Karpas-422 (cell line): ENCODE results near the gene MTHFD1. TPM values are rescaled to one million over a fixed set of nuclear protein-coding genes. Genes with fewer than 3 reads are reported as not detected.

Experiments
- DNase-seq: peaks from one replicate; pipeline ENCODE4 v3.0.0-alpha.2; 2015
- H2AFZ ChIP-seq: fragments of 200-600 bp; sonication (generic); 2 replicates; pipeline ENCODE4 v1.6.1; 2014; ENCODE audit warnings: antibody characterized with exemption, low read length, mixed read lengths
- H3K27ac ChIP-seq: fragments of 200-600 bp; sonication (generic); 2 replicates; pipeline ENCODE4 v1.5.1; 2014; ENCODE audit warnings: mild to moderate bottlenecking, low read length, moderate library complexity
- H3K27me3 ChIP-seq: fragments of 200-600 bp; sonication (generic); 2 replicates; pipeline ENCODE4 v1.6.1; 2014; ENCODE audit warnings: low read length, mixed read lengths
- H3K36me3 ChIP-seq: fragments of 200-600 bp; sonication (generic); 2 replicates; pipeline ENCODE4 v1.6.1; 2014; ENCODE audit warnings: low read length, mixed read lengths; ENCODE audit not compliant: insufficient read depth
- H3K4me1 ChIP-seq: fragments of 200-600 bp; sonication (generic); 2 replicates; pipeline ENCODE4 v1.6.1; 2014; ENCODE audit warnings: mild to moderate bottlenecking, low read length, mixed read lengths
- H3K4me2 ChIP-seq: fragments of 200-600 bp; sonication (generic); 2 replicates; pipeline ENCODE4 v1.6.1; 2014; ENCODE audit warnings: low read length, low read depth, mild to moderate bottlenecking; ENCODE audit not compliant: poor library complexity, severe bottlenecking
- H3K4me3 ChIP-seq: fragments of 200-600 bp; sonication (generic); 2 replicates; pipeline ENCODE4 v1.5.1; 2014; ENCODE audit warnings: mild to moderate bottlenecking, antibody characterized with exemption, low read length, mixed read lengths
- H3K79me2 ChIP-seq: fragments of 200-600 bp; sonication (generic); 2 replicates; pipeline ENCODE4 v1.6.1; 2014; ENCODE audit warnings: mild to moderate bottlenecking, low read length, mixed read lengths
- H3K9ac ChIP-seq: fragments of 200-600 bp; sonication (generic); 2 replicates; pipeline ENCODE4 v1.6.0; 2014; ENCODE audit warnings: low read length
- H3K9me2 ChIP-seq: fragments of 200-600 bp; sonication (generic), shearing (Covaris generic); replicated peaks from 2 replicates; pipeline ENCODE4 v1.6.0; 2014; ENCODE audit warnings: mild to moderate bottlenecking, low read length, moderate library complexity; ENCODE audit not compliant: insufficient read depth
- H3K9me3 ChIP-seq: fragments of 300-700, 200-600 bp; sonication (generic); 2 replicates; pipeline ENCODE4 v1.6.1; 2014; ENCODE audit warnings: low read length, mixed read lengths
- H4K20me1 ChIP-seq: fragments of 200-600 bp; sonication (generic); 2 replicates; pipeline ENCODE4 v1.6.1; 2014; ENCODE audit warnings: mild to moderate bottlenecking, antibody characterized with exemption, low read length, low read depth; ENCODE audit not compliant: insufficient read depth
- total RNA-seq: library from RNA; depleted of rRNA; stranded (reverse); fragments of >200 nt; shearing (Covaris generic); gene quantifications from 2 replicates; pipeline ENCODE4 v1.2.3, GENCODE V29; 2014; ENCODE audit warnings: low replicate concordance

The MTHFD1 gene
- total RNA-seq, 1 experiment from 2014 or later = 59.7 TPM

DNA sequence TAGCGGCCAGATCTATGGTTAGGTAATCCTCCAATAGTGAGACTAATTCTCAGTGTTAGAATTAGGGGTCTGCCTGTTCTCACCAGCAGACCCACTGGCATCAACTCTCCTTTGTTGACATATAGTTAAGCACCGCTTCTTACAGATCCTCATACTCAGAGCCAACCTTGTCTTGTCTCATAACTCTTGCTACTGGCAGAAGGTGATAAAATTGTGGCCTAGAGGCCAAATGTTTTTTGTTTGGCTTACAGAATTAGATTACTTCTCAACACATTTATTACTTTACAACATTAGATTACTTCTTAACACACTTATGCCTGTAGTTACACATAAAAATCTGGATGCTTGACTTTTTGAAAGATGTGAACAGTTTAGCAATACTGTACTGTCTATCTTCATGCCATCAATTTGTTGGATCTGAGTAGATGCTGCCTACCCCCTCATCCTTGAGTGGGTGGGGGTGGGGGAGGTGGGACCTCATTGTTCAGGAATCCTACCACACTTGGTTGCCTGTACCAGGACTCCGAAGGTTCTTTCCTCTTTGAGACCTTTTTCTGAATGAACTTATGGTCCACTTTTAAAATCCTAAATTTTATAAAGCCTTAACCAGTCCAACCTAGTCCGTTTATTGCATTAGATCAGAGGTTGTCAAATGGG is 7.0 kb downstream of the MTHFD1 start:
- no peak overlapping the region for H2AFZ ChIP-seq
- H3K9ac ChIP-seq = no peak overlapping the region
- peaks cover 35% of the 10 kb centered on the region for H3K36me3 ChIP-seq
- no peaks in the 10 kb centered on the region for H3K9me2 ChIP-seq
- peaks cover 28% of the 10 kb centered on the region for H3K4me1 ChIP-seq
- no peak overlapping the region for H3K4me2 ChIP-seq
- peaks cover 5% of the 10 kb centered on the region; the same call in 1 of the 2 replicates for H4K20me1 ChIP-seq
- H3K79me2 ChIP-seq = peaks cover 96% of the 10 kb centered on the region
- no peaks in the 10 kb centered on the region for H3K9me3 ChIP-seq
- no peak overlapping the region for H3K4me3 ChIP-seq
- no peak overlapping the region for H3K27ac ChIP-seq
- no peak for DNase-seq
- H3K27me3 ChIP-seq = no peaks in the 10 kb centered on the region

DNA sequence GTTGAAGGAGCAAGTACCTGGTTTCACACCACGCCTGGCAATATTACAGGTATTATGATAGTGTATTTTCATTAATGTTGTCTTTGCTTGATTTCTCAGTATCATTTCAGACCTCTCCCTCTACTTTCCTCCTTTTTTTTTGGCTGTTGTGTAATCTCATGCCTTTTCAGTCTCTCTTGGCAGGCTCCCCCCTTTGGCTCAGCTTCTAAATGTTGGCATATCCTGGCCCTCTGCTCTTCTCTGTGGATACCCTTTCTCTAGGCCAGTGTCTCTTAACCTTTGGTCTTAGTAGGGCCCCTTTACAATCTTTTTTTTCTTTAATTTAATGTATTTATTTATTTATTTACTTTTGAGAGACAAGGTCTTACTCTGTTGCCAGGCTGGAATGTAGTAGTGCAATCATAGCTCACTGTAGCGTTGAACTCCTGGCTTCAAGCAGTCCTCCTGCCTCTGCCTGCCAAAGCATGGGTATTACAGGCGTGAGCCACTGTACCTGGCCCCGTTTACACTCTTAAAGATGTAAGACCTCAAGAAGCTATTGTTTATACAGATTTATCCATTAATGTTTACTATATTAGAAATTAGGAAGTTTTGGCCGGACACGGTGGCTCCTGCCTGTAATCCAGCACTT is 12.8 kb downstream of the MTHFD1 start:
- Histone ChIP-seq H4K20me1 (no peaks in the 10 kb centered on the region), H2AFZ (no peak overlapping the region), H3K9ac (no peak overlapping the region), H3K9me3 (no peaks in the 10 kb centered on the region), H3K4me3 (no peak overlapping the region), H3K27ac (no peak overlapping the region), H3K36me3 (peaks cover 38% of the 10 kb centered on the region), H3K79me2 (peaks cover 87% of the 10 kb centered on the region), H3K4me2 (no peak overlapping the region), H3K4me1 (no peaks in the 10 kb centered on the region), H3K9me2 (no peaks in the 10 kb centered on the region), H3K27me3 (no peaks in the 10 kb centered on the region)
- DNase-seq = no peak

DNA sequence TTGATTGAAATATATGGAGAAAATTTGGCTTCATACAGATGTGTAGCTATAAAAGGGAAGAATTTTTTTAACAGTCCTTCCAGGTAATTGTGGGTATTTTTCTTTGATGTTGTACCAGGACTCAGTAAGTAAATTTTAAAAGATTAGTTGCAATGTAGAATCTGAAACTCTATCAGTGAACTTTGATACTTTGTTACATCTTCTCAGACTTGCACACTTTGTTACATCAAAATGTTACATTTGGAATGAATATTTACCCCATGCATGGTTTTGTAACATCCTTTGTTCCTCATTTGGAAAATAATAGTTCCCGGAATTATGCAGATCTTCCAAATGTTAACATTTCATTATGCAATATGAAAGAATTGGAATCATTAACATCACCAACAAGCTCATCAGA is 13.8 kb downstream of the MTHFD1 start:
- H2AFZ ChIP-seq = no peak overlapping the region
- H3K9me3 ChIP-seq = no peaks in the 10 kb centered on the region
- no peaks in the 10 kb centered on the region for H4K20me1 ChIP-seq
- H3K4me3 ChIP-seq = no peak overlapping the region
- H3K27ac ChIP-seq = no peak overlapping the region
- H3K36me3 ChIP-seq = peaks cover 44% of the 10 kb centered on the region
- no peak overlapping the region for H3K9ac ChIP-seq
- peaks cover 89% of the 10 kb centered on the region for H3K79me2 ChIP-seq
- DNase-seq = no peak
- 0 out of 2 replicates have a peak, but pooled peaks cover 2% of the 10 kb centered on the region for H3K4me1 ChIP-seq
- H3K27me3 ChIP-seq = no peaks in the 10 kb centered on the region
- H3K9me2 ChIP-seq = no peaks in the 10 kb centered on the region
- H3K4me2 ChIP-seq = no peak overlapping the region

DNA sequence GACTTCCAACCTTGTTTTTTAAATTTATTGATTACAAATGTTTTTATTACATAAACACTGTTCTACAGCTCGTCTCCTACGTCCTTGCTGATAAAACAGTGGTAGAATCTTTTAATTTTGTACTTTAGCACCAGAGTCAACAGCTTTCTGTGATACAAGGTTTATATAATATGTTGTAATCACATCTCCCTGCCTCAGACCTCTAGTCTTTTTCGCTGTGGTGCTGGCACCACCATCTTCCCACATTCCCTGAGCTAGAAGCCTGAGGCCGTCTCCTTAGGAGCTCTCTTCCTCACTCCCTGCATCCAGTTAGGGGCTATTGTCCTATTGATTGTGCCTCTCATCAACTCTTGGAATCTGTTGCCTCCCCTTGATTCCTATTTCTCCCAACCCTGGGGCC is 17.1 kb downstream of the MTHFD1 start:
- Histone ChIP-seq H4K20me1 (no peaks in the 10 kb centered on the region), H3K9me2 (no peaks in the 10 kb centered on the region), H3K9ac (no peak overlapping the region), H3K79me2 (peaks cover 90% of the 10 kb centered on the region), H3K4me3 (no peak overlapping the region), H3K36me3 (peaks cover 60% of the 10 kb centered on the region), H3K9me3 (no peaks in the 10 kb centered on the region), H3K27me3 (no peaks in the 10 kb centered on the region), H3K27ac (no peak overlapping the region), H2AFZ (no peak overlapping the region), H3K4me1 (peaks cover 19% of the 10 kb centered on the region), H3K4me2 (no peak overlapping the region)
- DNase-seq = no peak

DNA sequence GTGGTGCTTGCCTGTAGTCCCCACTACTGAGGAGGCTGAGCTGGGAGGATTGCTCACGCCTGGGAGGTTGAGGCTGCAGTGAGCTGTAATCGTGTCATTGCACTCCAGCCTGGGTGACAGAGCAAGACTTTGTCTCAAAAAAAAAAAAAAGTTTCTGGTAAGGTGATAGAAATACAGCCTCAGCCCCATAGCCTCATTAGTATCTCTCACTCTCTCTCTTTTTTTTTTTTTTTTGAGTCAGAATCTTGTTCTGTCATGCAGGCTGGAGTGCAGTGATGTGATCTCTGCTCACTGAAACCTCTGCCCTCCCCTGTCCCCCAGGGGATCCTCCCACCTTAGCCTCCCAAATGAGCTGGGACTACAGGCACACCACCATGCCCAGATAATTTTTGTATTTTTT is 19.2 kb downstream of the MTHFD1 start:
- Histone ChIP-seq H3K9ac (no peak overlapping the region), H4K20me1 (no peaks in the 10 kb centered on the region), H3K27ac (no peak overlapping the region), H3K79me2 (peaks cover 84% of the 10 kb centered on the region), H2AFZ (no peak overlapping the region), H3K9me3 (no peaks in the 10 kb centered on the region), H3K4me2 (no peak overlapping the region), H3K9me2 (no peaks in the 10 kb centered on the region), H3K4me1 (peaks cover 26% of the 10 kb centered on the region), H3K4me3 (no peak overlapping the region), H3K27me3 (no peaks in the 10 kb centered on the region), H3K36me3 (peaks cover 64% of the 10 kb centered on the region)
- no peak for DNase-seq

DNA sequence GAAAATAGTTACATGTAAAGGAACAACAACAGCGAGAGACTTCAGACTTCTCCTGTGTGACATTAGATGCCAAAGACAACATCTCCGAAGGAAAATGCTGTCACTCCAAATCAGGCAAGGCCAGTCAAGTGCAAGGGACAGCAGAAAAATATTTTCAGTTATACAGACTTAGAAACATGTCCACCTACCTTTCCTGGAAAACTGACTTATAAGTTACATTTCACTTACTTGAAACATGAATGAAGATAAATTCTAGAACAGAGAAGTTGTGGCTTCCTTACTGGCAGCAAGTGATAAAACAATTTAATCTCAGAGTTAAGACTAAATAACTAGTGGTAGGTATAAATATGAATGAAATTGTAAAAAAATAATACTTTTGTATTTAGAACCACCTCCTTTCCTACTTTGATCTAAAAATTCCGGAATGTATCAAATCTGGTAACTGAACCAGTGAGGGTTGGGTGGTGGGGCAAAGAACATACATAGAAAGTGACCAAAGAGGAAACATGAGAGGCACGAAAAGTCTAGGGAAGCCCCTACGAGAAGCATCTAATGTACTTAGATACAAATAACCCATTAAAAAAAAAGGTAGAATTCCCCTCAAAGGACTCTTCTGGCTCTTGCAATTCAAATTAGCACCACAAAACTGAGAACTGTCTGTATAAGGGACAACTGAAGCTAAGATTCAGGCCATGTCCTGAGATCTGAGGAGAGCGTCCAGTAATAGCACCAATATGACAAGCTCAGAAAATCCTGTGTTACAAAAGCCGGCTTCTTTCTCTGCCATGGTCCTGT is 21.2 kb downstream of the MTHFD1 start:
- no peaks in the 10 kb centered on the region for H3K9me2 ChIP-seq
- no peaks in the 10 kb centered on the region for H3K9me3 ChIP-seq
- H3K36me3 ChIP-seq = peaks cover 56% of the 10 kb centered on the region
- peaks cover 66% of the 10 kb centered on the region for H3K79me2 ChIP-seq
- no peaks in the 10 kb centered on the region for H3K27me3 ChIP-seq
- H2AFZ ChIP-seq = no peak overlapping the region
- H3K4me2 ChIP-seq = no peak overlapping the region
- H4K20me1 ChIP-seq = no peaks in the 10 kb centered on the region
- DNase-seq = no peak
- no peak overlapping the region for H3K4me3 ChIP-seq
- no peak overlapping the region for H3K9ac ChIP-seq
- H3K27ac ChIP-seq = peak overlapping the region; percentile 4; the same call in 1 of the 2 replicates
- peaks cover 26% of the 10 kb centered on the region for H3K4me1 ChIP-seq

DNA sequence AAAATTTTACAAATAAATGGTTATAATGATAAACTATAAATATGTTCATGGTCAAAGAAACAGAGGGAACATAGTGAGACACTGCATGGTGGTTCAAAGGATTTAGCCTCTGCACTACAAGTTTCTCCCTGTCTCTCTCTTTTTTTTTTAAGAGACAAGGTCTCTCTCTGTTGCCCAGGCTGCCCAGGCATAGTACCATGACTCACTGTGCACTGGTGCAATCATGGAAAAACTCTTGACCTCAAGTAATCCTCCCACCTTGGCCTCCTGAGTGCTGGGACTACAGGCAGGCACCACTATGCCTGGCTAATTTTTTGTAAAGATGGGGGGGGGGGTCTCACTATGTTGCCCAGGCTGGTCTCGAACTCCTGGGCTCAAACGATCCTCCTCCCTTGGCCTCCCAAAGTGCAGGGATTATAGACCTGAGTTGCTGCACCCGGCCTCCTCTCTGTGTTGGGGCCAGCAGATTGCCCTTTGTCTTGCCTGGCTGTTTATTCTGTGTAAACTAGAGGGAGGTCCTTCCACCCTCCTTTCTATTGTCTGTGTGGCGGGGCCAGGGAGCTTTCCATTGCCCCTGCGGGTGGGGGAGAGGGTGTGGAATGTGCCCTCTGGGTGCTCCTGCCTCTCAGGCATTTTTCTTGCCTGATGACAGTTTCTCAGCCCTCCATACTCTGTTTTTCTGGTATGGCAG is 22.1 kb downstream of the MTHFD1 start:
- H3K36me3 ChIP-seq = peaks cover 51% of the 10 kb centered on the region; the same call in 1 of the 2 replicates

DNA sequence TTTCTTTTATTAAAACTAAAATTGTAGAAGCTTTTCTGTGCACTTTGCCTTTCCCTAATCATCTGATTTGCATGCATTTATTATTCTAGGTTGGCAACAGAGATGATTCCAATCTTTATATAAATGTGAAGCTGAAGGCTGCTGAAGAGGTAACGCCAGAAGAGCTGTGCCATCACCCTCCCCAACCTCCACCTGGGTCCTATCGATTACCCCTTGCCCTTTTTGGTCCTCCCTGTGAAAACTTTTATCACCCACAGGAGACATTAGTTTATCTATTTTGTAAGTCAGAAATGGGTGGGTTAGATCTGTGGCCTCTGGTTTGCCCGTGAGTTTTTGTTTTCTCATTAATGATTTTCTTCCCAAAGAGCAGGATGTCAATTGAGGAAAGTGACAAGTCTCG is 22.8 kb downstream of the MTHFD1 start:
- Histone ChIP-seq H3K4me1 (peaks cover 26% of the 10 kb centered on the region), H3K9ac (no peak overlapping the region), H3K27ac (no peak overlapping the region), H3K79me2 (peaks cover 52% of the 10 kb centered on the region), H3K36me3 (peaks cover 54% of the 10 kb centered on the region; the same call in 1 of the 2 replicates), H3K4me3 (no peak overlapping the region), H3K9me2 (no peaks in the 10 kb centered on the region), H3K9me3 (no peaks in the 10 kb centered on the region), H2AFZ (no peak overlapping the region), H3K27me3 (no peaks in the 10 kb centered on the region), H4K20me1 (no peaks in the 10 kb centered on the region), H3K4me2 (no peak overlapping the region)
- no peak for DNase-seq

More for the DNA sequence above, 22.1 kb downstream of the MTHFD1 start:
- H3K4me1 ChIP-seq = peaks cover 26% of the 10 kb centered on the region
- H3K79me2 ChIP-seq = peaks cover 57% of the 10 kb centered on the region
- H2AFZ ChIP-seq = no peak overlapping the region
- H3K27ac ChIP-seq = no peak overlapping the region
- H3K4me3 ChIP-seq = no peak overlapping the region
- no peak overlapping the region for H3K9ac ChIP-seq
- no peaks in the 10 kb centered on the region for H3K9me3 ChIP-seq
- no peak for DNase-seq
- no peaks in the 10 kb centered on the region for H3K9me2 ChIP-seq
- no peaks in the 10 kb centered on the region for H3K27me3 ChIP-seq
- no peak overlapping the region for H3K4me2 ChIP-seq
- H4K20me1 ChIP-seq = no peaks in the 10 kb centered on the region
